ENCODE measurements around the gene HNRNPA1L2.

HNRNPA1L2 gene

GRCh38 chr13:52646967-52647366, 4.7 kb downstream of the HNRNPA1L2 start:
- Histone ChIP-seq H3K79me1 (replicated peaks; ENCODE audit: low read length, poor library complexity, severe bottlenecking) (peaks cover 3% of the 10 kb centered on the region), H2BK5ac (ENCODE audit: low read depth, low read length, poor library complexity, severe bottlenecking) (no peak overlapping the region), H3K9ac (ENCODE audit: low read length) (no peak overlapping the region), H2BK15ac (ENCODE audit: low read depth, poor library complexity, severe bottlenecking) (no peak overlapping the region), H3K27ac (ENCODE audit: low read length, poor library complexity, severe bottlenecking) (no peak overlapping the region), H2AFZ (ENCODE audit: low read depth, low read length) (no peak overlapping the region), H3K4me3 (ENCODE audit: insufficient read depth in 1 of 2, low read depth in 1 of 2, low read length in 2 of 2) (no peak overlapping the region), H3K27me3 (ENCODE audit: control insufficient read depth in 1 of 2, insufficient read depth in 1 of 2, low read length in 2 of 2) (no peaks in the 10 kb centered on the region), H2BK120ac (ENCODE audit: low read depth, low read length) (no peak overlapping the region), H4K91ac (ENCODE audit: low read length) (no peak overlapping the region), H3K36me3 (ENCODE audit: control insufficient read depth in 1 of 2, insufficient read depth in 2 of 2, low read depth in 1 of 2, low read length in 2 of 2) (peaks cover 3 to 19% of the 10 kb centered on the region in 2 experiments), H2AK5ac (ENCODE audit: low read length, severe bottlenecking) (no peak overlapping the region), H3K4ac (ENCODE audit: low read depth in 1 of 2, low read length in 2 of 2) (no peak overlapping the region), H3K4me1 (ENCODE audit: control insufficient read depth, insufficient read depth, low read depth, low read length) (no peaks in the 10 kb centered on the region), H3K14ac (ENCODE audit: low read length in 2 of 2) (no peak overlapping the region), H3K4me2 (ENCODE audit: low read length, poor library complexity, severe bottlenecking) (no peak overlapping the region), H3K9me3 (ENCODE audit: control insufficient read depth, low read length) (no peaks in the 10 kb centered on the region), H4K8ac (ENCODE audit: low read length) (no peak overlapping the region), H2BK12ac (ENCODE audit: low read length in 2 of 2) (no peak overlapping the region), H3K23ac (ENCODE audit: low read length in 2 of 2) (no peak overlapping the region), H3K18ac (ENCODE audit: low read depth in 1 of 2, low read length in 2 of 2) (no peak overlapping the region)
- no peak for DNase-seq

DNA sequence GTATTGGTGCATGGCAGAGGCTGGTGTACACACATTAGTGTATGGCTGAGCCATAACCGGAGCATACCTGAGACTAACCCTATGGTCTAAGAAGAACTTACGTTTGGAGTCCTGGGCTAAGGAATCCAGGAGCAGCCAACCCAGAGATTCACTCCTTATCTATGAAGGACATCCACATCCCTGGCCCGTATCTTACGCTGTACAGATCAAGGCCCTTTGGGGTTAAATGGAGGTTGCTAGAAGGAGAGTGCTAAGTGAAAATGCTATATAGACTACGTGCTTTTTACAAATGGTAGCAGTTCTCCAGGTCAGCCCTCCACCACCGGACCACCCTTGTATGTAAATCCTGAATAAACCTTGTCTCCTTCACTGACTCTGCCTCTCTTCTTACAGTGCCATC, 8.5 kb downstream of the HNRNPA1L2 start:
- Histone ChIP-seq H4K8ac (ENCODE audit: low read length) (no peak overlapping the region), H3K4ac (ENCODE audit: low read depth in 1 of 2, low read length in 2 of 2) (no peak overlapping the region), H3K14ac (ENCODE audit: low read length in 2 of 2) (no peak overlapping the region), H2AFZ (ENCODE audit: low read depth, low read length) (no peak overlapping the region), H3K27ac (ENCODE audit: low read length, poor library complexity, severe bottlenecking) (no peak overlapping the region), H3K4me2 (ENCODE audit: low read length, poor library complexity, severe bottlenecking) (peak overlapping the region; percentile 80), H3K23ac (ENCODE audit: low read length in 2 of 2) (peak overlapping the region in 1 of 2 experiments; percentile 44), H3K36me3 (ENCODE audit: control insufficient read depth in 1 of 2, insufficient read depth in 2 of 2, low read depth in 1 of 2, low read length in 2 of 2) (peaks cover 7 to 20% of the 10 kb centered on the region in 2 experiments), H2AK5ac (ENCODE audit: low read length, severe bottlenecking) (peak overlapping the region; percentile 20), H2BK5ac (ENCODE audit: low read depth, low read length, poor library complexity, severe bottlenecking) (no peak overlapping the region), H3K27me3 (ENCODE audit: control insufficient read depth in 1 of 2, insufficient read depth in 1 of 2, low read length in 2 of 2) (no peaks in the 10 kb centered on the region), H3K9ac (ENCODE audit: low read length) (peak overlapping the region; percentile 99), H3K4me1 (ENCODE audit: control insufficient read depth, insufficient read depth, low read depth, low read length) (peaks cover 2% of the 10 kb centered on the region), H3K4me3 (ENCODE audit: insufficient read depth in 1 of 2, low read depth in 1 of 2, low read length in 2 of 2) (peak overlapping the region in 1 of 2 experiments; percentile 88), H2BK12ac (ENCODE audit: low read length in 2 of 2) (no peak overlapping the region), H2BK120ac (ENCODE audit: low read depth, low read length) (no peak overlapping the region), H4K91ac (ENCODE audit: low read length) (no peak overlapping the region), H3K9me3 (ENCODE audit: control insufficient read depth, low read length) (no peaks in the 10 kb centered on the region), H3K18ac (ENCODE audit: low read depth in 1 of 2, low read length in 2 of 2) (no peak overlapping the region), H3K79me1 (replicated peaks; ENCODE audit: low read length, poor library complexity, severe bottlenecking) (peaks cover 3% of the 10 kb centered on the region), H2BK15ac (ENCODE audit: low read depth, poor library complexity, severe bottlenecking) (no peak overlapping the region)
- DNase-seq, result no peak
- 78% methylated on average over 4 of the region's 6 CpGs for WGBS

- Histone ChIP-seq H3K4me2 (ENCODE audit: low read length, poor library complexity, severe bottlenecking) (peak overlapping the region; percentile 63), H3K9ac (ENCODE audit: low read length) (peak overlapping the region; percentile 99), H2BK12ac (ENCODE audit: low read length in 2 of 2) (no peak overlapping the region), H3K4me3 (ENCODE audit: insufficient read depth in 1 of 2, low read depth in 1 of 2, low read length in 2 of 2) (peak overlapping the region; percentile 71 to 88), H3K9me3 (ENCODE audit: control insufficient read depth, low read length) (no peaks in the 10 kb centered on the region), H3K4me1 (ENCODE audit: control insufficient read depth, insufficient read depth, low read depth, low read length) (peaks cover 2% of the 10 kb centered on the region), H2AK5ac (ENCODE audit: low read length, severe bottlenecking) (peak overlapping the region; percentile 88), H3K27ac (ENCODE audit: low read length, poor library complexity, severe bottlenecking) (peak overlapping the region; percentile 100), H3K4ac (ENCODE audit: low read depth in 1 of 2, low read length in 2 of 2) (peak overlapping the region; percentile 14 to 75), H3K36me3 (ENCODE audit: control insufficient read depth in 1 of 2, insufficient read depth in 2 of 2, low read depth in 1 of 2, low read length in 2 of 2) (peaks cover 7 to 20% of the 10 kb centered on the region in 2 experiments), H4K91ac (ENCODE audit: low read length) (peak overlapping the region; percentile 14), H2AFZ (ENCODE audit: low read depth, low read length) (no peak overlapping the region), H4K8ac (ENCODE audit: low read length) (peak overlapping the region; percentile 47), H2BK15ac (ENCODE audit: low read depth, poor library complexity, severe bottlenecking) (peak overlapping the region; percentile 55), H3K27me3 (ENCODE audit: control insufficient read depth in 1 of 2, insufficient read depth in 1 of 2, low read length in 2 of 2) (no peaks in the 10 kb centered on the region), H3K14ac (ENCODE audit: low read length in 2 of 2) (peak overlapping the region in 1 of 2 experiments; percentile 13), H2BK5ac (ENCODE audit: low read depth, low read length, poor library complexity, severe bottlenecking) (peak overlapping the region; percentile 0), H3K79me1 (replicated peaks; ENCODE audit: low read length, poor library complexity, severe bottlenecking) (peaks cover 3% of the 10 kb centered on the region), H3K23ac (ENCODE audit: low read length in 2 of 2) (peak overlapping the region in 1 of 2 experiments; percentile 2), H3K18ac (ENCODE audit: low read depth in 1 of 2, low read length in 2 of 2) (peak overlapping the region; percentile 58 to 98), H2BK120ac (ENCODE audit: low read depth, low read length) (peak overlapping the region; percentile 65)
- no peak for DNase-seq
- 0% methylated on average over 6 of the region's 7 CpGs for WGBS
Observed at GRCh38 chr13:52651897-52652195, 9.6 kb downstream of the HNRNPA1L2 start.

DNA sequence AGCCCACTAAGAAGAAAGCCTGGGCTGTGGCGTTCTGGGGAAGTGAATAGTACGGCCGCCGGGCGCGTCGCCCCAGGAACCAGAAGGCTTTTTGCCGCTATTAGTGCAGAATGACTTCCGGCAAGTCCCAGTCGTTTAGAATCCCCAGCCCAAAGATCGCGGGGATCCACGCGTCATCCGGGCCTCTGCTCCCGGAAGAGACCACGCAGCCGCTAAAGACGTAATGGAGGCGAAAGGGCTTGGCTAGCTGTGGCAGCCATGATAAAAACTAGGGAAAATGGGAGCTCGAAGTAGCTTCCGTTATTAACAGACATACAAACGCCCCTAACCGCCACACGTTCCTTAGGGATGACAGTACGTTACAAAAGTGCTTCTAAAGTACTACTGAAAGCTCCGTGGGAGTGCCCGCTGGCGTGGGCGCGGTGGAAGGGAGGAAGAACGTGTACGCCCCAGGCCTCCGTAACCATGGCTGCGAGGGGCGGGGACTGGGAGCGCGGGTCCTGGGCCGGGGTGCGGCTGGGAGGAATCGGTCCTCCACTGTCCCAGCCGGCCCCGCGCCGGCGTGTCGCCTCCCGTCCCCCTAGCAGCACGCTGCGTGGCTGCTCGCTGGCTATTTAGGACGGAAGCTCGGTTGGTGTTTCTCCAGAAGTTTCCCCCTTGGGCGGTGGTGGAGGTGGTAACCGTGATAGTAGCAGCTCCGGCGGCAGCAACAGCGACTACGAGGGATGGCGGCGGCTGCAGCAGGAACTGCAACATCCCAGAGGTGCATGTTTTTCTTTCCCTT, 10.2 kb downstream of the HNRNPA1L2 start, which contains the start of gene SUGT1:
TSS of gene SUGT1 (plus strand) at position 641 of the 784 bp plus-strand sequence. CDS start at position 726, 85 bp downstream.
- H2AK5ac ChIP-seq (ENCODE audit: low read length, severe bottlenecking), result peak within 1 kb of the TSS; percentile 88
- peak within 1 kb of the TSS; percentile 91 for H2BK5ac ChIP-seq (ENCODE audit: low read depth, low read length, poor library complexity, severe bottlenecking)
- peak within 1 kb of the TSS; percentile 94 for H4K91ac ChIP-seq (ENCODE audit: low read length)
- H3K9me3 ChIP-seq (ENCODE audit: control insufficient read depth, low read length), result no peaks in the 10 kb centered on the region
- peak within 1 kb of the TSS; percentile 81 for H3K4me2 ChIP-seq (ENCODE audit: low read length, poor library complexity, severe bottlenecking)
- no peaks in the 10 kb centered on the region for H3K27me3 ChIP-seq (ENCODE audit: control insufficient read depth in 1 of 2, insufficient read depth in 1 of 2, low read length in 2 of 2)
- H2BK12ac ChIP-seq (ENCODE audit: low read length in 2 of 2), result peak within 1 kb of the TSS; percentile 29 to 92
- peaks cover 7 to 22% of the 10 kb centered on the region in 2 experiments for H3K36me3 ChIP-seq (ENCODE audit: control insufficient read depth in 1 of 2, insufficient read depth in 2 of 2, low read depth in 1 of 2, low read length in 2 of 2)
- peak within 1 kb of the TSS; percentile 100 for H3K27ac ChIP-seq (ENCODE audit: low read length, poor library complexity, severe bottlenecking)
- peak within 1 kb of the TSS; percentile 90 to 100 for H3K18ac ChIP-seq (ENCODE audit: low read depth in 1 of 2, low read length in 2 of 2)
- WGBS, result under 1% methylated on average over 59 of the region's 61 CpGs
- H3K14ac ChIP-seq (ENCODE audit: low read length in 2 of 2), result peak within 1 kb of the TSS in 1 of 2 experiments; percentile 87
- DNase-seq, result peak; percentile 98
- peak within 1 kb of the TSS in 1 of 2 experiments; percentile 2 for H3K23ac ChIP-seq (ENCODE audit: low read length in 2 of 2)
- no peak within 1 kb of the TSS for H2AFZ ChIP-seq (ENCODE audit: low read depth, low read length)
- H2BK120ac ChIP-seq (ENCODE audit: low read depth, low read length), result peak within 1 kb of the TSS; percentile 65
- peak within 1 kb of the TSS; percentile 99 for H4K8ac ChIP-seq (ENCODE audit: low read length)
- H2BK15ac ChIP-seq (ENCODE audit: low read depth, poor library complexity, severe bottlenecking), result peak within 1 kb of the TSS; percentile 86
- H3K4ac ChIP-seq (ENCODE audit: low read depth in 1 of 2, low read length in 2 of 2), result peak within 1 kb of the TSS; percentile 99
- peaks cover 3% of the 10 kb centered on the region for H3K79me1 ChIP-seq (replicated peaks; ENCODE audit: low read length, poor library complexity, severe bottlenecking)
- H3K4me1 ChIP-seq (ENCODE audit: control insufficient read depth, insufficient read depth, low read depth, low read length), result peaks cover 2% of the 10 kb centered on the region
- peak within 1 kb of the TSS; percentile 71 to 88 for H3K4me3 ChIP-seq (ENCODE audit: insufficient read depth in 1 of 2, low read depth in 1 of 2, low read length in 2 of 2)
- peak within 1 kb of the TSS; percentile 99 for H3K9ac ChIP-seq (ENCODE audit: low read length)

Measured in mesenchymal stem cell (in vitro differentiated cells and primary cell).